Left lung (tissue), 10 donors: ENCODE measurements around the gene RBP4. TPM values are rescaled to one million over a fixed set of nuclear protein-coding genes. Genes with fewer than 3 reads are reported as not detected.

Experiments used
- ATAC-seq: fragments of 200-7000 bp; cut with Tn5 transposase; one replicate; pipeline ENCODE4 v1.9.1; 2020; ENCODE audit warnings: moderate library complexity
- DNase-seq, 4 donors: peaks; one replicate each; pipeline ENCODE4 v3.0.0-alpha.2; 2013 to 2020
- H3K27ac ChIP-seq, 2 donors: fragments of 200-600 bp; sonication (generic) in 1 of 2; one replicate each; pipeline versions ENCODE4 v1.5.0 to v1.8.0; 2020 to 2021
- H3K27me3 ChIP-seq, 2 donors: fragments of 200-600 bp; sonication (generic) in 1 of 2; one replicate each; pipeline versions ENCODE4 v1.5.0 to v1.8.0; 2020 to 2021
- H3K36me3 ChIP-seq, 2 donors: fragments of 200-600 bp; sonication (generic) in 1 of 2; one replicate each; pipeline versions ENCODE4 v1.5.0 to v1.8.0; 2020 to 2021
- H3K4me1 ChIP-seq, 2 donors: fragments of 200-600 bp; one replicate each; pipeline ENCODE4 v1.8.0; 2021
- H3K4me3 ChIP-seq, 2 donors: fragments of 200-600 bp; sonication (generic) in 1 of 2; one replicate each; pipeline versions ENCODE4 v1.5.0 to v1.8.0; 2020 to 2021; ENCODE audit warnings: mild to moderate bottlenecking in 1 of 2
- H3K9me3 ChIP-seq, 2 donors: fragments of 200-600 bp; sonication (generic) in 1 of 2; one replicate each; pipeline versions ENCODE4 v1.5.0 to v1.8.0; 2020 to 2021
- intact Hi-C, 2 donors: fragments of 100-400 bp; cut with DNase I; formaldehyde crosslinking; loops; one replicate each; pipeline versions ENCODE4 v1.11.2 to v1.14.2; 2022
- polyA plus RNA-seq, 6 donors: library from polyadenylated mRNA; unstranded; fragments of 120-200 nt; gene quantifications; one replicate each; pipeline ENCODE4 v1.2.1, GENCODE V29; 2013; ENCODE audit not compliant: insufficient read length in 6 of 6
- total RNA-seq, 2 donors: library from RNA; stranded (reverse); fragmentation: NEBNext Ultra II Directional; extraction: Animal tissue kit (Norgen Biotek cat#: 25700); gene quantifications; one replicate each; pipeline ENCODE4 v1.2.1, GENCODE V29; 2021
- TF ChIP-seq, protein P1 (sequence below), 2 donors: fragments of 200-600 bp; sonication (generic) in 1 of 2; IDR thresholded peaks; one replicate each; pipeline versions ENCODE4 v1.5.0 to v1.8.0; 2021; ENCODE audit warnings: antibody characterized with exemption in 2 of 2
- donor health status: DM: no; HTN: yes; CAD: no.
- donor health status: DM: no; HTN: no; CAD: no.

Gene RBP4
- total and polyA plus RNA-seq, 8 donors: 0.34 to 18.4 (median 1.4) TPM

DNA sequence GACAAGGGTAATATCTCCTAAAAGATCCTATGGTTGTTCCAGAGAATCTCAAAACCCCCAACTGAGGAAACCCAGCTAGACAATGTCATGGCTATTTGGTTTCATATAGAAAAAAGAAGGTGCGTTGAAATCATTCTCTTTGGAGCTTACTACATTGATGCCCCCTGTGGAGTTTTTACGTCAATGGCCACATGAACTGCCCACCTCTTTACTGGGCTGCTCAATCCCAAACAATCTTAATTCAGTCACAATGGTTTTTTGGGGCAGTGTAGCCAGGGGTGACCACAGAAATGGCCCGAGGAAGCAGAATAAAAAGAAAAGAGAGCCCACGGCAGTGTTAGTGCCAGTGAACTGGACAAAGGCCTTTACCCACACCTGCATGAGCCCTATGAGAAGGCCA is 7.8 kb downstream of the RBP4 start:
- no peak for ATAC-seq

DNA sequence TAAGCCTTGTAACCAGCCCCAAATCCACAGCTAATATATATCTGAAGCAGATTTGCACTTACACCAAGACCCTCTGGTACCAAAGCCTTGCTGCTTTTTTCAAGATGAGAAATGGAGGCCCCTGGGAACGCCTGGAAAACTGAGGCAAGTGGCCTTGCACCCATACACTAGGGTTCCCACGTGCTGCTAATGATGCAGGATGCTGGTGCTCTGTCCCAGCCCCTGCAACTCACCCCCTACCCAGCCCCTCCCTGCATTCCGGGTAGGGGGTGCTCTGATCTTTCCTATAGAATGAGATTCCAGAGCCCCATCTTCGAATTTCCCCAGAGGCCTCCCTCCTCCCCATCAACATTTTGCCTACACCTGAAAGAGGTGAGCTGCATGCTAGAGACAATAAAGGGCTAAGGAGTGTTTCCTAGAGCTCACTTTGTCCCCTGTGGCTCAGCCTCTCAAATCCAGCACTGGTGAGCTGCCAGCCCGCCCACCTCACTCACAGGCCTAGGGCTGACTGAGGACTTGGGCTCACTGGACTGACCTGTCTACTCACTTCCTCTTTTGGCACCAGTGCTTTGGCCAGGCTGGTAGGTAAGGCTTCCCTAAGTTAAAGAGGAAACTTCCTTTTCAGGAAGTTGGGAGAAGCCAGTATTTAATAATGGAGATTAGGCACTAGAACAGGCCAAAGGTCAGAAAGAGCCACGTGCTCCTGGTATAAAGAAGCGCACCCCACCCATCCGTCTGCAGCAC is 9.8 kb downstream of the RBP4 start:
- H3K27me3 ChIP-seq: no peaks in the 10 kb centered on the region
- H3K27ac ChIP-seq: no peak overlapping the region
- no peaks in the 10 kb centered on the region for H3K9me3 ChIP-seq
- peak; percentile 49 for ATAC-seq
- TF ChIP-seq, protein P1, sequence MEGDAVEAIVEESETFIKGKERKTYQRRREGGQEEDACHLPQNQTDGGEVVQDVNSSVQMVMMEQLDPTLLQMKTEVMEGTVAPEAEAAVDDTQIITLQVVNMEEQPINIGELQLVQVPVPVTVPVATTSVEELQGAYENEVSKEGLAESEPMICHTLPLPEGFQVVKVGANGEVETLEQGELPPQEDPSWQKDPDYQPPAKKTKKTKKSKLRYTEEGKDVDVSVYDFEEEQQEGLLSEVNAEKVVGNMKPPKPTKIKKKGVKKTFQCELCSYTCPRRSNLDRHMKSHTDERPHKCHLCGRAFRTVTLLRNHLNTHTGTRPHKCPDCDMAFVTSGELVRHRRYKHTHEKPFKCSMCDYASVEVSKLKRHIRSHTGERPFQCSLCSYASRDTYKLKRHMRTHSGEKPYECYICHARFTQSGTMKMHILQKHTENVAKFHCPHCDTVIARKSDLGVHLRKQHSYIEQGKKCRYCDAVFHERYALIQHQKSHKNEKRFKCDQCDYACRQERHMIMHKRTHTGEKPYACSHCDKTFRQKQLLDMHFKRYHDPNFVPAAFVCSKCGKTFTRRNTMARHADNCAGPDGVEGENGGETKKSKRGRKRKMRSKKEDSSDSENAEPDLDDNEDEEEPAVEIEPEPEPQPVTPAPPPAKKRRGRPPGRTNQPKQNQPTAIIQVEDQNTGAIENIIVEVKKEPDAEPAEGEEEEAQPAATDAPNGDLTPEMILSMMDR (IDR thresholded peaks at IDR 0.05): no peak
- DNase-seq: no peak
- intact Hi-C loops: no loop called here
- no peaks in the 10 kb centered on the region for H3K4me1 ChIP-seq
- H3K4me3 ChIP-seq: no peak overlapping the region
- no peaks in the 10 kb centered on the region for H3K36me3 ChIP-seq

More for the DNA sequence above, 7.8 kb downstream of the RBP4 start:
- no peak for DNase-seq
- H3K27ac ChIP-seq: no peak overlapping the region
- no peaks in the 10 kb centered on the region for H3K36me3 ChIP-seq
- TF ChIP-seq, protein P1 (IDR thresholded peaks at IDR 0.05): no peak
- intact Hi-C loops: no loop called here
- no peaks in the 10 kb centered on the region for H3K9me3 ChIP-seq
- no peaks in the 10 kb centered on the region for H3K27me3 ChIP-seq
- H3K4me3 ChIP-seq: no peak overlapping the region
- H3K4me1 ChIP-seq: no peaks in the 10 kb centered on the region

DNA sequence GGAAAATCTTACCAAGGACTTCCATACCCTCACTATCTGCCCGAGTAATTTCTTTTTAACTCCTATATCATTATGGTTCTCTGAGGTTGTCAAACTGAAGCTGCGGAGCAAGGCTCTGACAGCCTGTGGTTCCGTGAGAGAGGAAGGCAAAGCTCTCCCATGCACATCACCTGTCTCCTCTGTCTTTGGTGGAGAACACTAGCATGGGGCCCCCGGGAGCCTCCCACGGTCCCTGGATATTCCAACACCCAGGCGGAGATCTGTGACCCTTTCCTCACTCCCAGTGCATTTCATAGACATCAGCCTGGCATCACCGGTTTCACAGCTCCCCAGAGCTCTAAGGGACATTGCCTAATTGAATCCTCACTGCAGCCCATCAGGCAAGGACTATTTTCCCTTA is 10.4 kb downstream of the RBP4 start:
- DNase-seq (no peak), ATAC-seq (no peak)
- Histone ChIP-seq H3K27me3 (no peaks in the 10 kb centered on the region), H3K27ac (no peak overlapping the region), H3K9me3 (no peaks in the 10 kb centered on the region), H3K4me1 (no peaks in the 10 kb centered on the region), H3K4me3 (no peak overlapping the region), H3K36me3 (no peaks in the 10 kb centered on the region)
- TF ChIP-seq, protein P1 (IDR thresholded peaks at IDR 0.05): no peak
- intact Hi-C loops: no loop called here

GRCh38 chr10:93589648-93590562 is 11.1 kb downstream of the RBP4 start:
- Histone ChIP-seq H3K36me3 (no peaks in the 10 kb centered on the region), H3K9me3 (no peaks in the 10 kb centered on the region), H3K4me1 (no peaks in the 10 kb centered on the region), H3K27ac (no peak overlapping the region), H3K27me3 (no peaks in the 10 kb centered on the region), H3K4me3 (no peak overlapping the region)
- ATAC-seq (no peak), DNase-seq (no peak)
- intact Hi-C loops: no loop called here
- TF ChIP-seq, protein P1 (IDR thresholded peaks at IDR 0.05): no peak

GRCh38 chr10:93584445-93584844 is 16.6 kb downstream of the RBP4 start:
- DNase-seq (no peak), ATAC-seq (no peak)
- peaks cover 0 to 2% of the 10 kb centered on the region in 2 donors for H3K9me3 ChIP-seq
- H3K27ac ChIP-seq: no peak overlapping the region
- TF ChIP-seq, protein P1 (IDR thresholded peaks at IDR 0.05): no peak
- H3K27me3 ChIP-seq: peaks cover 0 to 4% of the 10 kb centered on the region in 2 donors
- no peaks in the 10 kb centered on the region for H3K4me1 ChIP-seq
- H3K36me3 ChIP-seq: no peaks in the 10 kb centered on the region
- intact Hi-C loops: no loop called here
- H3K4me3 ChIP-seq: no peak overlapping the region
